Gastroesophageal sphincter (tissue), 4 donors: ENCODE data around the gene TMEM178B. TPM values are rescaled to one million over a fixed set of nuclear protein-coding genes. Genes with fewer than 3 reads are reported as not detected.

Experiments used
- ATAC-seq: fragments of 150-250 bp; one replicate; pipeline ENCODE4 v1.9.1; 2016; ENCODE audit warnings: mild to moderate bottlenecking, moderate library complexity
- H3K27ac ChIP-seq, 4 donors: fragments of 200-600 bp; sonication (generic) in 3 of 4; 1 replicate in 3 of 4; 2 replicates in 1 of 4; pipeline ENCODE4 v1.5.1; 2016 to 2019
- H3K27me3 ChIP-seq: fragments of 200-600 bp; sonication (generic); one replicate; pipeline ENCODE4 v1.5.1; 2019
- H3K36me3 ChIP-seq, 2 donors: fragments of 200-600 bp; sonication (generic); one replicate each; pipeline ENCODE4 v1.5.1; 2019; ENCODE audit warnings: control low read depth in 1 of 2
- H3K4me1 ChIP-seq, 3 donors: fragments of 200-600 bp; sonication (generic); 1 replicate in 2 of 3; 2 replicates in 1 of 3; pipeline ENCODE4 v1.5.1; 2016 to 2019; ENCODE audit warnings: control low read depth in 2 of 3
- H3K4me3 ChIP-seq, 2 donors: fragments of 200-600 bp; sonication (generic); one replicate each; pipeline ENCODE4 v1.5.1; 2019; ENCODE audit warnings: mild to moderate bottlenecking in 1 of 2, moderate library complexity in 1 of 2
- H3K9me3 ChIP-seq, 3 donors: fragments of 200-600 bp; sonication (generic); one replicate each; pipeline ENCODE4 v1.5.1; 2017 to 2019; ENCODE audit warnings: control low read depth in 2 of 3
- EP300 ChIP-seq: sonication (generic); formaldehyde crosslinking; IDR thresholded peaks from one replicate; pipeline ENCODE4 v1.6.1; 2017; ENCODE audit warnings: antibody characterized with exemption, mild to moderate bottlenecking
- POLR2A ChIP-seq, 2 donors: fragments of 450-650 bp; IDR thresholded peaks; one replicate each; pipeline ENCODE4 v1.6.1; 2017; ENCODE audit warnings: antibody characterized with exemption in 2 of 2, mild to moderate bottlenecking in 2 of 2, moderate library complexity in 1 of 2
- POLR2AphosphoS5 ChIP-seq: sonication (generic); formaldehyde crosslinking; IDR thresholded peaks from one replicate; pipeline ENCODE4 v1.6.1; 2017; ENCODE audit warnings: antibody characterized with exemption
- WGBS, 2 donors: methylation state at CpG; one replicate each; pipeline ENCODE4 v1.1.5; 2018; ENCODE audit warnings: low coverage in 1 of 2; 5-methylcytosine and 5-hydroxymethylcytosine counted together
- total RNA-seq, 4 donors: library from RNA; depleted of rRNA; stranded (reverse); fragments of >200 nt; gene quantifications; one replicate each; pipeline ENCODE4 v1.1.0, GENCODE V29; 2016
- TF ChIP-seq, protein P1 (sequence below), 4 experiments: fragments of 200-600 bp in 2 of 4; fragments of 450-650 bp in 2 of 4; sonication (generic) in 1 of 4; IDR thresholded peaks; one replicate each; pipeline ENCODE4 v1.5.1; 2017 to 2019; ENCODE audit warnings: antibody characterized with exemption in 4 of 4, mild to moderate bottlenecking in 2 of 4, moderate library complexity in 2 of 4

TMEM178B gene
- total RNA-seq, 4 donors from 2014 or later, result 0.62 to 1.4 (median 1.0) TPM

DNA sequence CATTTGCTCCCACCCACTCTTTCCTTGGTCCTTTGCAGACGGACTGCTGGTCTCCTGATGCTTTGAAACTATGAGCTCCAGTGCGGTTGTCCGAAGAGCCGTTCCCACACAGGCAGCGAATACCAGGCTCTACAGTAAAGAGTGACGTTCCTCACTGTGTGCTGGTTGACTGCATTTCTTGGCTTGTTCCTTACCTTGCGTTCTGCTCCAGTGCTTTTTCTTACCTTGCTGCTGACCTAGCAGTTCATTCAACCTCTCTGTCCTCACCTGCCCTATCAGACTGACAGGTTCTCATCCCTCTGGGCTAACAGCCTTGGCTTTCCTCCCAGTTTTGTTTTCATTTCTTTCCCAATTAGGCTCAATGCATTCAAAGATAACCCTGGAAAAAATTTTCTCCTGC lies 214.8 kb downstream of the TMEM178B start:
- ATAC-seq, result no peak
- TF ChIP-seq, protein P1, sequence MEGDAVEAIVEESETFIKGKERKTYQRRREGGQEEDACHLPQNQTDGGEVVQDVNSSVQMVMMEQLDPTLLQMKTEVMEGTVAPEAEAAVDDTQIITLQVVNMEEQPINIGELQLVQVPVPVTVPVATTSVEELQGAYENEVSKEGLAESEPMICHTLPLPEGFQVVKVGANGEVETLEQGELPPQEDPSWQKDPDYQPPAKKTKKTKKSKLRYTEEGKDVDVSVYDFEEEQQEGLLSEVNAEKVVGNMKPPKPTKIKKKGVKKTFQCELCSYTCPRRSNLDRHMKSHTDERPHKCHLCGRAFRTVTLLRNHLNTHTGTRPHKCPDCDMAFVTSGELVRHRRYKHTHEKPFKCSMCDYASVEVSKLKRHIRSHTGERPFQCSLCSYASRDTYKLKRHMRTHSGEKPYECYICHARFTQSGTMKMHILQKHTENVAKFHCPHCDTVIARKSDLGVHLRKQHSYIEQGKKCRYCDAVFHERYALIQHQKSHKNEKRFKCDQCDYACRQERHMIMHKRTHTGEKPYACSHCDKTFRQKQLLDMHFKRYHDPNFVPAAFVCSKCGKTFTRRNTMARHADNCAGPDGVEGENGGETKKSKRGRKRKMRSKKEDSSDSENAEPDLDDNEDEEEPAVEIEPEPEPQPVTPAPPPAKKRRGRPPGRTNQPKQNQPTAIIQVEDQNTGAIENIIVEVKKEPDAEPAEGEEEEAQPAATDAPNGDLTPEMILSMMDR (IDR thresholded peaks at IDR 0.05), result no peak
- TF ChIP-seq POLR2A (IDR thresholded peaks at IDR 0.05) (no peak), EP300 (no peak), POLR2AphosphoS5 (no peak)
- Histone ChIP-seq H3K27me3 (no peaks in the 10 kb centered on the region), H3K36me3 (no peaks in the 10 kb centered on the region), H3K9me3 (no peaks in the 10 kb centered on the region), H3K4me1 (no peaks in the 10 kb centered on the region), H3K27ac (no peak overlapping the region), H3K4me3 (no peak overlapping the region)
- 77 to 80% methylated on average over 7 of the region's 7 CpGs for WGBS, 2 donors

DNA sequence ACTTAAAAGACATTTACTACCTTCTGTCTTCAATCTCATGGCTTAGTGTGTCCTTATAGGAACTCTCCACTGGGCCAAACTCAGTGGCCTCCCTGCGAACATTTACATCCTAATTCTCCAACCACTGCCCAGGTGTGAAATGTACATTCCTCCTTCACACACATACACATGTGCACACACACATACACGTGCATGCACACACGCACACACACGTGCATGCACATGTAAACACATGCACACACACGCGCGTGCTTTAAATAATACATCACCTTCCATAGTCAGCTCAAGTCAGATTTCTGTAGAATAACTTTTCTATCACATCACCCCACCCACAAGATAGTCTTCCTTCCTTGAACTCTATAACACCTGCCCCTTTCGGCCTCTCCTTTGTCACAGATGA lies 216.5 kb downstream of the TMEM178B start:
- Histone ChIP-seq H3K4me1 (no peaks in the 10 kb centered on the region), H3K36me3 (no peaks in the 10 kb centered on the region), H3K9me3 (no peaks in the 10 kb centered on the region), H3K4me3 (no peak overlapping the region), H3K27me3 (no peaks in the 10 kb centered on the region), H3K27ac (no peak overlapping the region)
- ATAC-seq, result no peak
- no peak for TF ChIP-seq POLR2A (IDR thresholded peaks at IDR 0.05)
- TF ChIP-seq EP300, result no peak
- TF ChIP-seq, protein P1 (IDR thresholded peaks at IDR 0.05), result no peak
- TF ChIP-seq POLR2AphosphoS5, result no peak
- 95 to 98% methylated on average over 8 of the region's 8 CpGs for WGBS, 2 donors

DNA sequence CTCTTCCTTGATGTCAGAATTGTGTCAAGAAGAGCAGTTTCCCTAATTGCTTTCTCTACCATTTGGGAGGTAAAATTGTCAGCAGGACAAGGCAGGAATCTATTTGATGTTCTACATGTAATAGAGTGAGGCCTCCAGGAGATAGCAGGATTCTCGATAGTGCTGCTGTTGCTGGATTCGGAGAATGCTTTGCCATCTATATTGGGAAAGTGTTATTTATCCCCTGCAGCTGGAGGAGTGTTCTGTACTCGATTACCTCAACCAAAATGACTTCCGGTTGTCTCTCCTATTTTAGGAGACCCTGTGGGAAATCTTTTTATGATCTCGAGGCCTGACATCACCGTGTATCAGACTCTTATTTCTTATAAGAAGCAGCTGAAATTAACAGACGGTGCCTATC lies 217.1 kb downstream of the TMEM178B start:
- H3K36me3 ChIP-seq, result no peaks in the 10 kb centered on the region
- TF ChIP-seq EP300 (no peak), POLR2AphosphoS5 (no peak), POLR2A (IDR thresholded peaks at IDR 0.05) (no peak)
- TF ChIP-seq, protein P1 (IDR thresholded peaks at IDR 0.05), result no peak
- H3K4me1 ChIP-seq, result no peaks in the 10 kb centered on the region
- H3K27me3 ChIP-seq, result no peaks in the 10 kb centered on the region
- H3K9me3 ChIP-seq, result no peaks in the 10 kb centered on the region
- H3K27ac ChIP-seq, result no peak overlapping the region
- H3K4me3 ChIP-seq, result no peak overlapping the region
- no peak for ATAC-seq
- 62 to 67% methylated on average over 7 of the region's 7 CpGs for WGBS, 2 donors

DNA sequence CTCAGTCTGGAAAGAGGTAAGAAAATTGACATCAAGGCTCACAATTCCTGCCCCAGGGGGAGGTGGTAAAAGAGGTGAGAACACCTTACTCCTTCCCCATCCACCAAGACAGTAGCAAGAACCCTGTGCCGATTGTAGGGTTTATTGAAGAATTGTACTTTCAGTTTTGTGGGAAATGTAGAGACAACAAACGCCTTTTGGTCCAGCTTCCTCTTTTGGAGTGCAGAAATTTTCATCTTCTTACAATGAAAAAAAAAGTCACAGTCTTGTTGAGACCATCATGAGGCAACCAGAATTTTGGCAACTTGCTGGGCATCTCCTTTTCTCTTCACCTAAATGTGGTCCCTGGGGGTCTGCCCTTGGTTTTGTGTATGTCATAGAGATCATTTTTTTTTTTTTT lies 217.7 kb downstream of the TMEM178B start:
- no peak for TF ChIP-seq EP300
- no peak for TF ChIP-seq POLR2AphosphoS5
- TF ChIP-seq POLR2A (IDR thresholded peaks at IDR 0.05), result no peak
- TF ChIP-seq, protein P1 (IDR thresholded peaks at IDR 0.05), result no peak
- 47 to 71% methylated on average over 1 to 2 of the region's 2 CpGs for WGBS, 2 donors
- Histone ChIP-seq H3K27me3 (no peaks in the 10 kb centered on the region), H3K36me3 (no peaks in the 10 kb centered on the region), H3K27ac (no peak overlapping the region), H3K4me3 (no peak overlapping the region), H3K4me1 (no peaks in the 10 kb centered on the region), H3K9me3 (no peaks in the 10 kb centered on the region)
- ATAC-seq, result no peak

DNA sequence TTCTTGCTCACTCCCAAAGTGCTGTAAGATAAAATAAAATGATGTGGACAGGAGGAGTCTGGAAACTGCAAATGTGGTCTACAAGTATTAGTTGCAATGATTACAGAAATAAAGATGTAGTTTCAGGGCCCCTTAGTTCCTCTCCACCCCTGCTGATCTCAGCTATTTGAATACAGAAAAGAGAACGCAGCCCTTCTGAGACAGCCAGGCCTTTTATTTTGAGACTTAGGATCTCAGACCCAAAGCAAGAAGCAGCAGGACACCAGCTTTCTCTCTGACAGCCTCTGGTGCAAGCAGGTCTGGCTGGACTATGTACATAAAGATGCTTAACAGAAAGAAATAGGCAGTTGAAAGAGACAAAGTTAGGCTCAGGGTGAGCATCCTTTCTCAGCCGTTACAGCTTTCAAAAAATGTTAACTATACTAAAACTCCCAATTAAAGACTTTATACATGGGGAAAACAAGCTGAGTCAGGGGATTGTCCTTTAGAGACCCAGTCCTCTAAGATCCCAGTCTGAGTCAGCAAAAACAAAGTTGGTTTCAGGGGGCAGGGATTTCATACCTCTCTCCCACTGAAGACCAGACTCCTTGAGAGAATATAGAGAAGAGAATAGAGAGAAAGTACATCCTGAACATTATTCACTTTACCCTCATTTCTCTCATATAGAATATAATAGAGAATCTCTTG lies 220.4 kb downstream of the TMEM178B start:
- no peak for ATAC-seq

More for the DNA sequence above, 220.4 kb downstream of the TMEM178B start:
- Histone ChIP-seq H3K4me1 (no peaks in the 10 kb centered on the region), H3K9me3 (no peaks in the 10 kb centered on the region), H3K36me3 (no peaks in the 10 kb centered on the region), H3K27ac (no peak overlapping the region), H3K4me3 (no peak overlapping the region), H3K27me3 (no peaks in the 10 kb centered on the region)
- 25 to 64% methylated on average over 2 of the region's 2 CpGs for WGBS, 2 donors
- TF ChIP-seq POLR2AphosphoS5 (no peak), EP300 (no peak), POLR2A (IDR thresholded peaks at IDR 0.05) (no peak)
- TF ChIP-seq, protein P1 (IDR thresholded peaks at IDR 0.05), result no peak
